ENCODE measurements around the gene TRIO.

The TRIO gene

DNA sequence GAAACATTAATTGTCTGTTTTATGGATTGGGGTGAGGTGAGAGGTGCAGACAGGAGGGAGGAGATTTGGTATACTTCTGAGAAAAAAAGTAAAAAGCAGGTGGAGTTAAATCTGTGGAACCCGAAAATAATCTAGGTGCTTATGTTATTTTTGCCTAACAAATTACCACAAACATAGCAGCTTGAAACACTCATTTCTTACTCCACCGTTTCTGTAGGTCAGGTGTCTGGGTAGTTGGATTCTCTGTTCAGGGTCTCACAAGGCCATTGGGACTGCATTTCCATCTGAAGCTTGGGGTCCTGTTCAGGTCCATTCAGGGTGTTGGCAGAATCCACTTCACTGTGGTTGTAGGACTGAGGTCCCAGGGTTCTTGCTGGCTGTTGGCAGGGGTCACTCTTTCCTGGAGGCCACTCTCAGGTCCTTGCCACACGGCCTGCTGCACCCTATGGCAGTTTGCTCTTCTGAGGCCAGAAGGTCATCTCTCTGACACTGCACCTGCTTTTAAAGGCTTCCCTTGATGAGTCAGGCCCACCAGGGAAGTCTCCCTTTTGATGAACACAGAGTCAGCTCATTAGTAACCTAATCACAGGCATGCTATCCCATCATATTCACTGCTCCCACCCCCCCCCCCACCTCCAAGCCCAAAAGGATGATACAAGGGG, 82.2 kb downstream of the TRIO start:
- no peak for TF ChIP-seq ZFP3 (CRISPR knock-in tag; IDR thresholded peaks at IDR 0.05)
- no peak for TF ChIP-seq BACH2 (CRISPR knock-in tag; IDR thresholded peaks at IDR 0.05; ENCODE audit: borderline replicate concordance)
- TF ChIP-seq, protein P1, sequence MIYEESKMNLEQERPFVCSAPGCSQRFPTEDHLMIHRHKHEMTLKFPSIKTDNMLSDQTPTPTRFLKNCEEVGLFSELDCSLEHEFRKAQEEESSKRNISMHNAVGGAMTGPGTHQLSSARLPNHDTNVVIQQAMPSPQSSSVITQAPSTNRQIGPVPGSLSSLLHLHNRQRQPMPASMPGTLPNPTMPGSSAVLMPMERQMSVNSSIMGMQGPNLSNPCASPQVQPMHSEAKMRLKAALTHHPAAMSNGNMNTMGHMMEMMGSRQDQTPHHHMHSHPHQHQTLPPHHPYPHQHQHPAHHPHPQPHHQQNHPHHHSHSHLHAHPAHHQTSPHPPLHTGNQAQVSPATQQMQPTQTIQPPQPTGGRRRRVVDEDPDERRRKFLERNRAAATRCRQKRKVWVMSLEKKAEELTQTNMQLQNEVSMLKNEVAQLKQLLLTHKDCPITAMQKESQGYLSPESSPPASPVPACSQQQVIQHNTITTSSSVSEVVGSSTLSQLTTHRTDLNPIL (CRISPR knock-in tag; IDR thresholded peaks at IDR 0.05; ENCODE audit: low read depth) = no peak
- TF ChIP-seq ZNF565 (CRISPR knock-in tag; conservative IDR thresholded peaks at IDR 0.05; ENCODE audit: low read depth) = no peak
- no peak for TF ChIP-seq SNAI2 (CRISPR knock-in tag; IDR thresholded peaks at IDR 0.05)
- no peak for TF ChIP-seq RARB (CRISPR knock-in tag; IDR thresholded peaks at IDR 0.05)
- TF ChIP-seq, protein P2, sequence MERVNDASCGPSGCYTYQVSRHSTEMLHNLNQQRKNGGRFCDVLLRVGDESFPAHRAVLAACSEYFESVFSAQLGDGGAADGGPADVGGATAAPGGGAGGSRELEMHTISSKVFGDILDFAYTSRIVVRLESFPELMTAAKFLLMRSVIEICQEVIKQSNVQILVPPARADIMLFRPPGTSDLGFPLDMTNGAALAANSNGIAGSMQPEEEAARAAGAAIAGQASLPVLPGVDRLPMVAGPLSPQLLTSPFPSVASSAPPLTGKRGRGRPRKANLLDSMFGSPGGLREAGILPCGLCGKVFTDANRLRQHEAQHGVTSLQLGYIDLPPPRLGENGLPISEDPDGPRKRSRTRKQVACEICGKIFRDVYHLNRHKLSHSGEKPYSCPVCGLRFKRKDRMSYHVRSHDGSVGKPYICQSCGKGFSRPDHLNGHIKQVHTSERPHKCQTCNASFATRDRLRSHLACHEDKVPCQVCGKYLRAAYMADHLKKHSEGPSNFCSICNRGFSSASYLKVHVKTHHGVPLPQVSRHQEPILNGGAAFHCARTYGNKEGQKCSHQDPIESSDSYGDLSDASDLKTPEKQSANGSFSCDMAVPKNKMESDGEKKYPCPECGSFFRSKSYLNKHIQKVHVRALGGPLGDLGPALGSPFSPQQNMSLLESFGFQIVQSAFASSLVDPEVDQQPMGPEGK (CRISPR knock-in tag; IDR thresholded peaks at IDR 0.05; ENCODE audit: borderline replicate concordance) = no peak
- no peak for TF ChIP-seq ZC3H10 (CRISPR knock-in tag; IDR thresholded peaks at IDR 0.05)
- TF ChIP-seq OSR1 (CRISPR knock-in tag; IDR thresholded peaks at IDR 0.05) = no peak
- no peak for ATAC-seq

DNA sequence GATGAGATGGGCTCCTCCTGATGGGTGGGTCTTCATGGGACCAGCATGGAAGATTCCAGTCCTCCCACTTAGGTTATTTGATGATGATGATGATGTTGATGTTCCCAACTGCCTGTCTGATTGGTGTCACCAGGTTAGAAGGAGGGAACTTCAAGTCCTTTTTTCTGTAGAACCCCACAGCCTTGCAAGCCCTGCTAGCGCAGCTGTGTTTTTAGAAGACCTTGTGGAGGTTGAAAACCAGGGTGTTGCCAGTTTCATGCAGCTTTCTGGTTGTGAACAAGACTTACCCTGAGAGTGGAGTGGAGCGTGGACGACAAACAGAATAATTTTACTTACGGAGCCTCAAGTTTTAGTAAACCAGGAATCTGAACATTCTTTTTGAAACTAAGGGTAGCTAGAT, 83.0 kb downstream of the TRIO start:
- ATAC-seq = no peak
- TF ChIP-seq TOX (CRISPR knock-in tag; IDR thresholded peaks at IDR 0.05; ENCODE audit: borderline replicate concordance) = no peak
- TF ChIP-seq OSR1 (CRISPR knock-in tag; IDR thresholded peaks at IDR 0.05) = no peak
- TF ChIP-seq RARB (CRISPR knock-in tag; IDR thresholded peaks at IDR 0.05) = no peak
- no peak for TF ChIP-seq ISL1 (CRISPR knock-in tag; IDR thresholded peaks at IDR 0.05)
- TF ChIP-seq ZNF70 (CRISPR knock-in tag; IDR thresholded peaks at IDR 0.05) = no peak
- TF ChIP-seq, protein P2 (CRISPR knock-in tag; IDR thresholded peaks at IDR 0.05; ENCODE audit: borderline replicate concordance) = no peak
- no peak for TF ChIP-seq ZNF565 (CRISPR knock-in tag; conservative IDR thresholded peaks at IDR 0.05; ENCODE audit: low read depth)
- TF ChIP-seq, protein P1 (CRISPR knock-in tag; IDR thresholded peaks at IDR 0.05; ENCODE audit: low read depth) = no peak
- TF ChIP-seq ZC3H10 (CRISPR knock-in tag; IDR thresholded peaks at IDR 0.05) = no peak
- TF ChIP-seq PPARA (CRISPR knock-in tag; IDR thresholded peaks at IDR 0.05; ENCODE audit: borderline replicate concordance) = no peak
- no peak for TF ChIP-seq ARNTL (CRISPR knock-in tag; IDR thresholded peaks at IDR 0.05; ENCODE audit: borderline replicate concordance, low read depth)
- TF ChIP-seq ZFP30 (CRISPR knock-in tag; IDR thresholded peaks at IDR 0.05) = no peak
- TF ChIP-seq SNAI2 (CRISPR knock-in tag; IDR thresholded peaks at IDR 0.05) = no peak
- TF ChIP-seq ZFP3 (CRISPR knock-in tag; IDR thresholded peaks at IDR 0.05) = no peak
- no peak for TF ChIP-seq TCF4 (CRISPR knock-in tag; IDR thresholded peaks at IDR 0.05; ENCODE audit: borderline replicate concordance)

DNA sequence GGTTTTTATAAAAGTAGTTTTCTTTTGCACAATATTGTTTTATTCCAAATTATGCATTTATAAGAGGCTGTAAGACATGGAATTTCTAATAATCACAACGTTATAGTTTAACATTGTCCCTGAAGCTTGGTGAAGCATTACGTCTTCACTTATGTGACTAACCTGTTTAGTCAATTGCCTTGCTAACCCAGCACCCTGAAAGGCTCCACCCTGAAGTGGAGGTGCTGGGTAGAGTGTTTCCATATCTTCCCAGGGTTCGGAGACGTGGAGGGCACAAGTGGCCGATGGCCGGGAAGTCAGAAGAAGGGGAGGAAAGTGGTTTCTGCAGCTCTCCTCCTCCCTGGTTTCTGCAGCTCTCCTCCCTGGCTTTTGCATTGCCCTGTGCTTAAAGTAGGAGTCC, 83.4 kb downstream of the TRIO start:
- ATAC-seq = no peak
- TF ChIP-seq OSR1 (CRISPR knock-in tag; IDR thresholded peaks at IDR 0.05) = no peak
- no peak for TF ChIP-seq ISL1 (CRISPR knock-in tag; IDR thresholded peaks at IDR 0.05)
- TF ChIP-seq ZNF70 (CRISPR knock-in tag; IDR thresholded peaks at IDR 0.05) = no peak
- no peak for TF ChIP-seq ESRRG (CRISPR knock-in tag; IDR thresholded peaks at IDR 0.05)
- TF ChIP-seq, protein P2 (CRISPR knock-in tag; IDR thresholded peaks at IDR 0.05; ENCODE audit: borderline replicate concordance) = no peak
- TF ChIP-seq ZC3H10 (CRISPR knock-in tag; IDR thresholded peaks at IDR 0.05) = no peak
- no peak for TF ChIP-seq RARB (CRISPR knock-in tag; IDR thresholded peaks at IDR 0.05)
- TF ChIP-seq SNAI2 (CRISPR knock-in tag; IDR thresholded peaks at IDR 0.05) = no peak
- TF ChIP-seq, protein P3, sequence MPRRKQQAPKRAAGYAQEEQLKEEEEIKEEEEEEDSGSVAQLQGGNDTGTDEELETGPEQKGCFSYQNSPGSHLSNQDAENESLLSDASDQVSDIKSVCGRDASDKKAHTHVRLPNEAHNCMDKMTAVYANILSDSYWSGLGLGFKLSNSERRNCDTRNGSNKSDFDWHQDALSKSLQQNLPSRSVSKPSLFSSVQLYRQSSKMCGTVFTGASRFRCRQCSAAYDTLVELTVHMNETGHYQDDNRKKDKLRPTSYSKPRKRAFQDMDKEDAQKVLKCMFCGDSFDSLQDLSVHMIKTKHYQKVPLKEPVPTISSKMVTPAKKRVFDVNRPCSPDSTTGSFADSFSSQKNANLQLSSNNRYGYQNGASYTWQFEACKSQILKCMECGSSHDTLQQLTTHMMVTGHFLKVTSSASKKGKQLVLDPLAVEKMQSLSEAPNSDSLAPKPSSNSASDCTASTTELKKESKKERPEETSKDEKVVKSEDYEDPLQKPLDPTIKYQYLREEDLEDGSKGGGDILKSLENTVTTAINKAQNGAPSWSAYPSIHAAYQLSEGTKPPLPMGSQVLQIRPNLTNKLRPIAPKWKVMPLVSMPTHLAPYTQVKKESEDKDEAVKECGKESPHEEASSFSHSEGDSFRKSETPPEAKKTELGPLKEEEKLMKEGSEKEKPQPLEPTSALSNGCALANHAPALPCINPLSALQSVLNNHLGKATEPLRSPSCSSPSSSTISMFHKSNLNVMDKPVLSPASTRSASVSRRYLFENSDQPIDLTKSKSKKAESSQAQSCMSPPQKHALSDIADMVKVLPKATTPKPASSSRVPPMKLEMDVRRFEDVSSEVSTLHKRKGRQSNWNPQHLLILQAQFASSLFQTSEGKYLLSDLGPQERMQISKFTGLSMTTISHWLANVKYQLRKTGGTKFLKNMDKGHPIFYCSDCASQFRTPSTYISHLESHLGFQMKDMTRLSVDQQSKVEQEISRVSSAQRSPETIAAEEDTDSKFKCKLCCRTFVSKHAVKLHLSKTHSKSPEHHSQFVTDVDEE (CRISPR knock-in tag; IDR thresholded peaks at IDR 0.05) = no peak
- TF ChIP-seq TOX (CRISPR knock-in tag; IDR thresholded peaks at IDR 0.05; ENCODE audit: borderline replicate concordance) = no peak
- no peak for TF ChIP-seq PPARA (CRISPR knock-in tag; IDR thresholded peaks at IDR 0.05; ENCODE audit: borderline replicate concordance)
- TF ChIP-seq ZFP3 (CRISPR knock-in tag; IDR thresholded peaks at IDR 0.05) = no peak
